MM.1S (cell line): ENCODE results near the gene FHIT.

Source experiments
- DNase-seq: peaks from one replicate; pipeline ENCODE4 v3.0.0-alpha.2; 2015
- H2AFZ ChIP-seq: fragments of 300-600 bp; sonication (generic); 2 replicates; pipeline ENCODE4 v1.6.0; 2016; ENCODE audit warnings: antibody characterized with exemption, low read length
- H3F3A ChIP-seq: fragments of 300-600 bp; sonication (generic); 2 replicates; pipeline ENCODE4 v1.6.1; 2016; ENCODE audit warnings: mild to moderate bottlenecking, antibody characterized with exemption, low read length, moderate library complexity, mixed read lengths; ENCODE audit not compliant: insufficient read depth
- H3K27ac ChIP-seq: fragments of 300-600 bp; sonication (generic); 2 replicates; pipeline ENCODE4 v1.5.1; 2016; ENCODE audit warnings: mild to moderate bottlenecking, low read length
- H3K27me3 ChIP-seq: fragments of 300-600 bp; sonication (generic); replicated peaks from 2 replicates; pipeline ENCODE4 v1.6.0; 2016; ENCODE audit warnings: low read length; ENCODE audit not compliant: insufficient read depth
- H3K36me3 ChIP-seq: fragments of 300-600 bp; sonication (generic); replicated peaks from 2 replicates; pipeline ENCODE4 v1.6.1; 2016; ENCODE audit warnings: mild to moderate bottlenecking, low read length, mixed read lengths; ENCODE audit not compliant: insufficient read depth
- H3K4me1 ChIP-seq: fragments of 300-600 bp; sonication (generic); 2 replicates; pipeline ENCODE4 v1.6.1; 2016; ENCODE audit warnings: low read length, mixed read lengths
- H3K4me2 ChIP-seq: fragments of 300-600 bp; sonication (generic); 2 replicates; pipeline ENCODE4 v1.6.0; 2016; ENCODE audit warnings: low read depth, low read length
- H3K4me3 ChIP-seq: fragments of 300-600 bp; sonication (generic); 2 replicates; pipeline ENCODE4 v1.5.1; 2016; ENCODE audit warnings: low read length, mixed read lengths
- H3K79me2 ChIP-seq: fragments of 300-600 bp; sonication (generic); 2 replicates; pipeline ENCODE4 v1.6.1; 2016; ENCODE audit warnings: mixed run types, low read length, mixed read lengths
- H3K9ac ChIP-seq: fragments of 300-600 bp; sonication (generic); 2 replicates; pipeline ENCODE4 v1.6.1; 2016; ENCODE audit warnings: low read length, mixed read lengths
- H3K9me2 ChIP-seq: fragments of 300-600 bp; sonication (generic); replicated peaks from 2 replicates; pipeline ENCODE4 v1.6.1; 2016; ENCODE audit warnings: mild to moderate bottlenecking, low read length, mixed read lengths; ENCODE audit not compliant: insufficient read depth
- H3K9me3 ChIP-seq: fragments of 300-600 bp; sonication (generic); replicated peaks from 2 replicates; pipeline ENCODE4 v1.6.1; 2016; ENCODE audit warnings: mild to moderate bottlenecking, low read length, mixed read lengths; ENCODE audit not compliant: insufficient read depth
- H4K20me1 ChIP-seq: fragments of 300-600 bp; sonication (generic); 2 replicates; pipeline ENCODE4 v1.6.1; 2016; ENCODE audit warnings: mild to moderate bottlenecking, low read length, moderate library complexity, mixed read lengths; ENCODE audit not compliant: insufficient read depth
- EZH2 ChIP-seq: fragments of 300-600 bp; sonication (generic); optimal IDR thresholded peaks from 2 replicates; pipeline ENCODE3; 2017; ENCODE audit warnings: low read depth, mild to moderate bottlenecking, antibody characterized with exemption, low read length, mixed read lengths
- EZH2phosphoT487 ChIP-seq: fragments of 300-600 bp; sonication (generic); IDR thresholded peaks from 2 replicates; pipeline ENCODE4 v1.6.1; 2018; ENCODE audit warnings: antibody characterized with exemption, low read length
- TF ChIP-seq, protein P1 (sequence below): fragments of 300-600 bp; sonication (generic); IDR thresholded peaks from 2 replicates; pipeline ENCODE4 v1.5.1; 2016; ENCODE audit warnings: antibody characterized with exemption, low read length, mixed read lengths

Gene FHIT

DNA sequence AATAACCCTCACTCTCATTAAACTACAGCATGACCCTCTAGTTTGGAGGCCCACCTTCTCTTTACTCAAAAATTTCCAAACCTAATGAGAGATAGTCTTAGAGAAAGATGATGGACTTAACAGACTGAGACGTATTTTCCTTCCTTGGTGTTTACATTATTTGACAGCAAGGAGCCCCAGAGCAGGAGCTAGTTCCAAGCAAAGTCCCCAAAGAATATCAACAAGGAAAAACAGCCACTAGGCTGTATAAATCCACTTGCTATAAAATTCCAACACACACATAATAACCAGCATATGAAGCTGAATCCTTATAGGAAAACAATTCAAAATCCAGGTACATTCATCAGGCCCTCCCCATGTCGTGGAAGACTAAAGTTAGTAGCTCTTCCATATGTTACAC, 660.0 kb downstream of the FHIT start:
- H3K27me3 ChIP-seq, result no peaks in the 10 kb centered on the region
- H3K9me2 ChIP-seq, result no peaks in the 10 kb centered on the region
- H3K9ac ChIP-seq, result no peak overlapping the region
- no peaks in the 10 kb centered on the region for H3K36me3 ChIP-seq
- no peak overlapping the region for H3K4me3 ChIP-seq
- no peaks in the 10 kb centered on the region; the same call in 1 of the 2 replicates for H3K4me1 ChIP-seq
- H2AFZ ChIP-seq, result no peak overlapping the region
- TF ChIP-seq, protein P1, sequence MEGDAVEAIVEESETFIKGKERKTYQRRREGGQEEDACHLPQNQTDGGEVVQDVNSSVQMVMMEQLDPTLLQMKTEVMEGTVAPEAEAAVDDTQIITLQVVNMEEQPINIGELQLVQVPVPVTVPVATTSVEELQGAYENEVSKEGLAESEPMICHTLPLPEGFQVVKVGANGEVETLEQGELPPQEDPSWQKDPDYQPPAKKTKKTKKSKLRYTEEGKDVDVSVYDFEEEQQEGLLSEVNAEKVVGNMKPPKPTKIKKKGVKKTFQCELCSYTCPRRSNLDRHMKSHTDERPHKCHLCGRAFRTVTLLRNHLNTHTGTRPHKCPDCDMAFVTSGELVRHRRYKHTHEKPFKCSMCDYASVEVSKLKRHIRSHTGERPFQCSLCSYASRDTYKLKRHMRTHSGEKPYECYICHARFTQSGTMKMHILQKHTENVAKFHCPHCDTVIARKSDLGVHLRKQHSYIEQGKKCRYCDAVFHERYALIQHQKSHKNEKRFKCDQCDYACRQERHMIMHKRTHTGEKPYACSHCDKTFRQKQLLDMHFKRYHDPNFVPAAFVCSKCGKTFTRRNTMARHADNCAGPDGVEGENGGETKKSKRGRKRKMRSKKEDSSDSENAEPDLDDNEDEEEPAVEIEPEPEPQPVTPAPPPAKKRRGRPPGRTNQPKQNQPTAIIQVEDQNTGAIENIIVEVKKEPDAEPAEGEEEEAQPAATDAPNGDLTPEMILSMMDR, result no peak
- no peak for TF ChIP-seq EZH2
- H3K4me2 ChIP-seq, result no peak overlapping the region
- H3F3A ChIP-seq, result no peaks in the 10 kb centered on the region
- DNase-seq, result no peak
- H3K79me2 ChIP-seq, result no peaks in the 10 kb centered on the region
- no peak overlapping the region for H3K27ac ChIP-seq
- no peaks in the 10 kb centered on the region for H3K9me3 ChIP-seq
- no peaks in the 10 kb centered on the region for H4K20me1 ChIP-seq

DNA sequence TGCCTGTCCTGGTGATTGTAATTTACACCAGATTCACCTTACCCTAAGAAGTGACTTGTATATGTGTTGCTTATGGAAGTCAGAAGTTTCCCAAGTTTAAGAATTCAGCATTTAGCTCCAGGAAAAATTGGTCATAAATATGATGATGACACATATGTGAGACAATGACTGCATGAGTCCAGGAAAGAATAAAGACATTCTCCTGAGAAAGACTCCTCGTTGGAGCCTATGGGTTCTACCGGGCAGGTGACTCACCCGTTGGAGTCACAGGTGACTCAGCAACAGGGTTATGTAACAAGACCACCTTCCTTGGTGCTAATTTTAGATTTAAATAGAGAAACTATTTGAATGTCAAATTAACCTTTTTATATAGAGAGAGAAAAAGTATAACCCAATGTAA, 662.4 kb downstream of the FHIT start:
- no peaks in the 10 kb centered on the region for H3K9me2 ChIP-seq
- peaks cover 8% of the 10 kb centered on the region for H3K4me1 ChIP-seq
- no peak overlapping the region for H3K4me2 ChIP-seq
- H2AFZ ChIP-seq, result no peak overlapping the region
- H3K79me2 ChIP-seq, result no peaks in the 10 kb centered on the region
- H3K4me3 ChIP-seq, result no peak overlapping the region
- H3K9ac ChIP-seq, result no peak overlapping the region
- no peaks in the 10 kb centered on the region for H3K9me3 ChIP-seq
- H4K20me1 ChIP-seq, result no peaks in the 10 kb centered on the region
- DNase-seq, result no peak
- no peaks in the 10 kb centered on the region for H3F3A ChIP-seq
- TF ChIP-seq EZH2phosphoT487, result no peak
- no peak for TF ChIP-seq EZH2
- TF ChIP-seq, protein P1, result no peak
- no peaks in the 10 kb centered on the region for H3K36me3 ChIP-seq
- H3K27ac ChIP-seq, result no peak overlapping the region
- H3K27me3 ChIP-seq, result no peaks in the 10 kb centered on the region

DNA sequence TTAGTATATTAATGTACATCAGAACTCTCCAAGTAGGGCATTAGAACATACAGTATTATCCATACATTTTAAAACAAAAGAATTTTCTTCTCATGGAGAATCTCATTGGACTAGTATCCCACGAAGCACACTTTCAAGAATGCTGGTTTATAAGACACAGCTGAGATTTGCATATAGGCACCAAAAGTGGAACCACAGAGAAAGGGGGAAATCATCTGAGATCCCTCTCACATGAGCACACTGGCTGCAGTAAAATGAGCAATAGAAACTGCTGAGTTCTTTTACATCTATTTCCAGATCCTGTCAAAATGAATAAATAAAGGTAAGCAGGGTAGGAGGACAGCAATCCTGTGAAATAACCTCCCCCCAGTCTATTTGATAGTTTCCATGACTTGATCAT, 665.3 kb downstream of the FHIT start:
- TF ChIP-seq, protein P1, result no peak
- TF ChIP-seq EZH2 (no peak), EZH2phosphoT487 (no peak)
- Histone ChIP-seq H3F3A (no peaks in the 10 kb centered on the region), H3K9me3 (no peaks in the 10 kb centered on the region), H3K79me2 (no peaks in the 10 kb centered on the region), H3K9me2 (no peaks in the 10 kb centered on the region), H3K36me3 (no peaks in the 10 kb centered on the region), H3K4me1 (peaks cover 8% of the 10 kb centered on the region), H3K27me3 (no peaks in the 10 kb centered on the region), H2AFZ (no peak overlapping the region), H3K4me3 (no peak overlapping the region), H3K27ac (no peak overlapping the region; the same call in 1 of the 2 replicates), H4K20me1 (no peaks in the 10 kb centered on the region), H3K9ac (no peak overlapping the region), H3K4me2 (peak overlapping the region; percentile 21; the same call in 1 of the 2 replicates)
- DNase-seq, result peak; percentile 69
